ENCODE data around the gene DENND10. TPM values are rescaled to one million over a fixed set of nuclear protein-coding genes. Genes with fewer than 3 reads are reported as not detected.

DENND10 gene
- total and polyA plus RNA-seq, 2 donors (not counting 3 experiments of a cell fraction or from before 2014, with no cell fraction given), result 39.1 to 50.1 TPM

GRCh38 chr10:119149157-119149556 lies 45.2 kb downstream of the DENND10 start:
- Histone ChIP-seq H2AFZ (ENCODE audit: low read depth, low read length) (no peak overlapping the region), H3K9me3 (replicated peaks; ENCODE audit: control insufficient read depth, insufficient read depth, low read length) (no peaks in the 10 kb centered on the region), H3K27me3 (ENCODE audit: control insufficient read depth in 2 of 2, insufficient read depth in 2 of 2, low read length in 2 of 2) (no peaks in the 10 kb centered on the region), H3K9me1 (replicated peaks; ENCODE audit: control insufficient read depth, extremely low read depth, insufficient read depth, low read length) (no peaks in the 10 kb centered on the region), H3K4me3 (replicated peaks in 1 of 3; ENCODE audit: insufficient read depth in 1 of 3, low read depth in 1 of 3, low read length in 3 of 3) (no peak overlapping the region), H3K9ac (replicated peaks; ENCODE audit: extremely low read depth, insufficient read depth, low read length) (no peak overlapping the region), H3K4me2 (ENCODE audit: insufficient read depth, low read length) (no peak overlapping the region), H3K79me2 (ENCODE audit: control insufficient read depth, insufficient read depth, low read length) (no peaks in the 10 kb centered on the region), H4K20me1 (replicated peaks; ENCODE audit: control insufficient read depth, extremely low read depth, insufficient read depth, low read length) (no peaks in the 10 kb centered on the region), H3K27ac (ENCODE audit: insufficient read depth, low read depth, low read length) (no peak overlapping the region), H3K4me1 (ENCODE audit: control insufficient read depth, extremely low read depth, insufficient read depth, low read length) (no peaks in the 10 kb centered on the region), H3K36me3 (ENCODE audit: control insufficient read depth in 2 of 2, extremely low read depth in 1 of 2, insufficient read depth in 2 of 2, low read length in 2 of 2) (peaks cover 2% of the 10 kb centered on the region in 2 experiments)
- DNase-seq (ENCODE audit: low read depth, low spot score), result no peak
- TF ChIP-seq POLR2AphosphoS5 (IDR thresholded peaks at IDR 0.05; ENCODE audit: insufficient read depth, low read depth, low read length), result no peak
- TF ChIP-seq JUN (IDR thresholded peaks at IDR 0.05; ENCODE audit: borderline replicate concordance, insufficient read depth, insufficient read length, low read depth), result no peak
- TF ChIP-seq POLR2A (IDR thresholded peaks at IDR 0.05; ENCODE audit: low read depth, low read length), result no peak
- no peak for TF ChIP-seq MAX (IDR thresholded peaks at IDR 0.05; ENCODE audit: insufficient read depth, insufficient read length)
- TF ChIP-seq EZH2 (IDR thresholded peaks at IDR 0.05; ENCODE audit: borderline replicate concordance, low read depth, low read length, severe bottlenecking), result no peak
- TF ChIP-seq GATA2 (IDR thresholded peaks at IDR 0.05; ENCODE audit: insufficient read depth, insufficient read length, low read depth, low read length), result no peak
- no peak for TF ChIP-seq CTCF (IDR thresholded peaks at IDR 0.05; ENCODE audit: extremely low read depth in 1 of 2, insufficient read depth in 1 of 2, low read depth in 1 of 2, low read length in 2 of 2)
- no peak for TF ChIP-seq FOS (IDR thresholded peaks at IDR 0.05; ENCODE audit: borderline replicate concordance, insufficient read depth, low read length)
- TF ChIP-seq MYC (IDR thresholded peaks at IDR 0.05; ENCODE audit: low read depth, low read length), result no peak
- no peak for FAIRE-seq
- dilution Hi-C loops (cut with MboI; ENCODE audit: extremely low pct_ligation_motif_present, low sequenced_read_pairs) (no loop called here), intact Hi-C loops (cut with micrococcal nuclease) (no loop called here)
- CTCF ChIA-PET, result no interaction called here
- POLR2A ChIA-PET, result no interaction called here
- no TSS peak for BruUV-seq (replicated peaks)
